GM19467 (cell line): ENCODE results near the gene TLR5.
A peak's percentile ranks its signal among the peaks of the same experiment; 100 is the strongest.

Source experiments
- ATAC-seq: cut with Tn5 transposase; IDR thresholded peaks from one replicate; pipeline ENCODE4 v1.9.1; 2021; ENCODE audit warnings: mild to moderate bottlenecking, moderate library complexity; ENCODE audit not compliant: unreplicated experiment

TLR5 gene

GRCh38 chr1:223147873-223148272 lies 4.8 kb upstream of the TLR5 start:
- ATAC-seq = no peak

- no peak for ATAC-seq
These were observed 4.4 kb upstream of the TLR5 start for GRCh38 chr1:223147409-223147808.

GRCh38 chr1:223146745-223147144 lies 3.7 kb upstream of the TLR5 start:
- ATAC-seq = no peak

GRCh38 chr1:223144914-223145313 lies 1.9 kb upstream of the TLR5 start:
- ATAC-seq = no peak

- ATAC-seq = no peak
These were observed 1.4 kb upstream of the TLR5 start for GRCh38 chr1:223144431-223144830.

GRCh38 chr1:223143537-223144248 lies 645 bp upstream of the TLR5 start:
- peak; percentile 30 for ATAC-seq

- no peak for ATAC-seq
These were observed 779 bp downstream of the TLR5 start for GRCh38 chr1:223142269-223142668.

- no peak for ATAC-seq
These were observed 2.2 kb downstream of the TLR5 start for GRCh38 chr1:223140611-223141405.

- ATAC-seq = no peak
These were observed 5.5 kb downstream of the TLR5 start for GRCh38 chr1:223137455-223138085.

- ATAC-seq = no peak
These were observed 7.0 kb downstream of the TLR5 start for GRCh38 chr1:223136086-223136485.

- ATAC-seq = no peak
These were observed 7.7 kb downstream of the TLR5 start for GRCh38 chr1:223135176-223135942.

- no peak for ATAC-seq
These were observed 9.1 kb downstream of the TLR5 start for GRCh38 chr1:223133824-223134435.

- ATAC-seq = no peak
These were observed 9.7 kb downstream of the TLR5 start for GRCh38 chr1:223133306-223133823.

- ATAC-seq = no peak
These were observed 13.7 kb downstream of the TLR5 start for GRCh38 chr1:223129229-223129901.

- no peak for ATAC-seq
These were observed 16.3 kb downstream of the TLR5 start for GRCh38 chr1:223126741-223127140.

GRCh38 chr1:223125766-223126165 lies 17.3 kb downstream of the TLR5 start:
- ATAC-seq = no peak

- no peak for ATAC-seq
These were observed 19.9 kb downstream of the TLR5 start for GRCh38 chr1:223123011-223123610.

- ATAC-seq = no peak
These were observed 24.6 kb downstream of the TLR5 start for GRCh38 chr1:223118418-223118817.

- ATAC-seq = no peak
These were observed 26.1 kb downstream of the TLR5 start for GRCh38 chr1:223116950-223117349.

- ATAC-seq = no peak
These were observed 28.2 kb downstream of the TLR5 start for GRCh38 chr1:223114871-223115270.
